ENCODE data around the gene PTPDC1.

GRCh38 chr9:94097788-94098414 lies 13.6 kb downstream of the PTPDC1 start:
- TF ChIP-seq CTCF (IDR thresholded peaks at IDR 0.05 in 4 of 5, conservative IDR thresholded peaks at IDR 0.05 in 1 of 5) (no peak), POLR2A (IDR thresholded peaks at IDR 0.05) (no peak)
